Measurements from ENCODE around the gene KANSL1.

KANSL1 gene

DNA sequence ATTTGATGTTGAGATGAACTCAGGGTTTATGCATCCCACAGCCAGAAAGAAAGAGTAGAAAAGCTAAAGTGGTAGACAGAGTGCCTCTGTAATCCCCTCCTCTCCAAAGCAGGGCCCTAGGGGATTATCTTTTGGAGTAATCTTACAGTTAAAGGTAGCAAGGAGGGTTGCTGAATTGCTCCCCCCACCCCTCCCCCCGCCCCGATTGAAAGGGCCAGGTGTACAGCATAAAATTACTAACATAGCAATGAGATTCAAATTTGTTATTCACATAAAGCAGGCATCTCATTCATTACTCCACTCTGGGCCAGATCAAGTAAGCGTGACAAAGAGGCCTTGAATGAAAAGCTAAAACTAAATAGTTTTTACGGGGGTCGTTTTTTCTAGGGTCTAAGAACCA lies 121.4 kb downstream of the KANSL1 start:
- no peak for DNase-seq (ENCODE audit: low spot score)

DNA sequence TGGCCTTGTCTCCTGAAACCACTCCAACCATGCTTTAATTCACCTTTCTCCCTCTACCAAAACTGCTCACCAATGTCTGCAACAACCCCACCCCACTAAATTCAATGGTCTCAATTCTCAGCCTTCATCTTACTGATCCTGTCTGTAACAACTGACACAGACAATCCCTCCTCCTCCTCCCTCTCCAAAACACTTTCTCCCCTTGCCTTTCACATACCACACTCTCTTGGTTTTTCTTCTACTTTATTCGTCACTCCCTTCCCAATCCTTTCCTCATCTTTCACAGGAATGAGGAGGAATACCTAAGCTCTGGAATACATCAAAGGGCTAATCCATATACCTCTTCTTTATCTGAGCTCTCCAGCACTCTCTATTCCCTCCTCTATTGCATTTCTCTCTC lies 128.8 kb downstream of the KANSL1 start:
- no peak for DNase-seq (ENCODE audit: low spot score)

DNA sequence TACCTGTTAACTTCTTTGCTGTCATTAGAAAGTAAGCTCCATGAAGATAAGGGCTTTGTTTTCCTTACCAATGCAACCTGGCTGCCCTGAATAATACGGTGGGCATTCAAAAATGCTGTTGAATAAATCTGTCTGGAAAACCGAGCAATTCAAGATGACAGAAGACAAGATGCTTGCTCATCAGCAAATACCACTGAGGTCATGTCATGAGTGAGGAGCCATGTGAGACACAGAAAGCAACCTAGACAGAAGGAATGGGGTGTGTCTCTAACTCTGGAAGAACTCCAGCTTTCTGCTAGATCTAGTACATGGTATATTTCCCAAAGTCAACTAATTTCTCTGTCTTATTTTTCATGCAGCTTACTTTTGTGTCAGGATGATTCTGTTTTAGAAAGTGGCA lies 130.0 kb downstream of the KANSL1 start:
- peak; percentile 85 for DNase-seq (ENCODE audit: low spot score)

DNA sequence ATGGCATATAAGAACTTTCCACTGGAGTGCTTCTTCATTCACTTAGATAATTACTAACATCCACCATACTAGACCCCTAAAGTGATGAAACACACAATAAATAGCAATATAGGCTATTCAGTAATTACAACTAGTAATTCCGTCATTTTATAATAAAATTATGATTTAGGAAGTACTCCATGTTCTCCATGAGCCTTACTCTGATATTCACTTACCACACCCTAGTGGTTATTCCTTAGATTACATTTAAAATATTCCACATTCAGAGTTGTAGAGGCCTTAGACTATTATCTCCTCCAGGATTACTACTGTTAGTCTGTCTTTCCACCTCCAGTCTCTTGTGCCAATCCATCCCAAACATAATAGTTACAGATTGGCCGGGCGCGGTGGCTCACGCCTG lies 131.8 kb downstream of the KANSL1 start:
- DNase-seq (ENCODE audit: low spot score) = peak; percentile 36

DNA sequence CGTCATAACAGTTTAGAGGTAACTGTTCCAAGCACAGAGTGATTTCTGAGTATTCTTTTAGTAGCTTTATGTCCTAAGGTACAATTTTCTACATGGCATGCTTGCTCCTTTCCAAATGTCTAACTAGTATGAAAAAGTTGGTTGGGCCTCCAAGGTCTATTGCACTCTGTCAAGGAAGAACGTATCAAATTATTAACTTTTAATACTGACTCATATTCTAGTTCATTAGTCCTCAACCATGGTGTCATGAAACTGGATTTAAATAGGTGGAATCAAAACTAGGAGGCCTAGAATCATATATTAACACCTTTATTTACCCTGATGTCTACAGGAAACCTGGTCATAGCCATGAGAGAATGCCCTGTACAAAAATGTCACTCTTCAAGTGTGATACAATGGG lies 132.8 kb downstream of the KANSL1 start:
- no peak for DNase-seq (ENCODE audit: low spot score)

DNA sequence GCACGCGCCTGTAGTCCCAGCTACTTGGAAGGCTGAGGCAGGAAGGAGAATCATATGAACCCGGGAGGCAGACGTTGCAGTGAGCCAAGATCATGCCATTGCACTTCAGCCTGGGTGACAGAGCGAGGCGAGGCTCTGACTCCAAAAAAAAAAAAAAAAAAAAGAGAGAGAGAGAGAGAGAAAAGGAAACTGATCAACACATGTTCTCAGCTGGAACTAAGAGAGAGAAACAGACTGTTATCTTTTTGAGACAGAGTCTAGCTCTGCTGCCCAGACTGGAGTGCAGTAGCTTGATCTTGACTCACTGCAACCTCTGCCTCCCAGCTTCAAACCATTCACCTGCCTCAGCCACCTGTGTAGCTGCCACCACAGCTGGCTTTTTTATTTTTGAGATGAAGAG lies 133.7 kb downstream of the KANSL1 start:
- DNase-seq (ENCODE audit: low spot score) = no peak

DNA sequence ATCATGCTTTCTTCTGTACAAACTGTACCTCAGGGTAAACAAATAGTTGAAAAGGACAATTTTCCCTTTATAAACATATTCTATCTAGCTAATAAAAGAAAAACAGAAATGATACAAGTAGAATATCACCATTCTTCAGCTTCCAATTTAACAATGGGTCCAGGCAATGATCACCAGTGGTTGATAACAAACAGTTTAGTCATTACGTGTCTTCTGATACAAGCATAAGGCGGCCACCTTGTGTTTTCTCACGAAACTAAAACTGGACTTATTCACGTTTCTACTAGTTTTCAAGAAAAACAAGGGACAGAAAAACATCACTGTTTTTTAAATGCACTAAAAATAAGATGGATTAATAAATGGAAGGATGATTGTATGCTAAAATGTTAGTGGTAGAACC lies 135.9 kb downstream of the KANSL1 start:
- DNase-seq (ENCODE audit: low spot score) = no peak

DNA sequence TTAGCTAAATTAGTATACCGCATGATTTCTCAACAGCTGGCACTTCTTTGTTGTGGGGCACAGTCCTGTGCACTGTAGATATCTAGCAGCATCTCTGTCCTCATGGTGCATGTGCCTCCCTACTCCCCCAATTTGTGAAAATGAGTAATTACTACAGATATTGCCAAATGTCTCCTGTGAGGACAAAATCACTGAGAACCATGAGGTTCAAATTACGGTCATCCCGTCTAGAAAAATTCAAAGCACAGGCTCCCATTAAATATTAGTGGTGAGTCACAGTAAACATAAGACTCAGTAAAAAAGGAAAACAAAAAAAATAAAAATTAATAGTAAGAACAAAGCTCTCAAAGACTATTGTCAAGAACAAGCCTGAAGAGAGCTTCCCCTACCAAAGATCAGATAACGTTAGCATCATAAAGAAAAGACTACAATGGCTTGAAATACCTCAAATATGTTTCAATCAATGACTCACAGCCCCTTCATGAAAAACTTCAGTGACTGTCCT lies 136.4 kb downstream of the KANSL1 start:
- peak; percentile 55 for DNase-seq (ENCODE audit: low spot score)

DNA sequence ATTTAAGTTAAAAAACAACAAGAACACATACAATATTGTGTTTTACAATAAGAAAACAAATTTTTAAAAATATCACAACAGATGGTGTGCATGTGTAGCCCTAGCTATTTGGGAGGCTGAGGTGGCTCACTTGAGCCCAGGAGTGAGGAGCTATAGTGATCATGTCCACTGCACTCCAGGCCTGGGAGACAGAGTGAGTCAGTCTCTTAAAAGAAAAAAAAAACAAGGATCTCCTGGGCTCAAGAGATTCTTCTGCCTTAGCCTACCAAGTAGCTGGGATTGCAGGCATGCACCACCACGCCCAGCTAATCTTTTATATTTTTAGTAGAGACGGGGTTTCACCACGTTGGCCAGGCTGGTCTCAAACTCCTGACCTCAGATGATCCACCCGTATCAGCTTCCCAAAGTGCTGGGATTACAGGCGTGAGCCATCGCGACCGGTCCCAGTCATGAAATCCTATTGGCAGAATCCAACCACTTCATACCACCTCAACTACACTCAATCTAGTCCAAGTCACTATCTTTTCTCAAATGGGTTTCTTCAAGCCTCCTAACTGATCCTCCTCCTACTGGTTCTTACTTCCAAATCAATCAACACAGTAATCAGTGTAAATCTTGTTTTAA lies 139.2 kb downstream of the KANSL1 start:
- no peak for DNase-seq (ENCODE audit: low spot score)

DNA sequence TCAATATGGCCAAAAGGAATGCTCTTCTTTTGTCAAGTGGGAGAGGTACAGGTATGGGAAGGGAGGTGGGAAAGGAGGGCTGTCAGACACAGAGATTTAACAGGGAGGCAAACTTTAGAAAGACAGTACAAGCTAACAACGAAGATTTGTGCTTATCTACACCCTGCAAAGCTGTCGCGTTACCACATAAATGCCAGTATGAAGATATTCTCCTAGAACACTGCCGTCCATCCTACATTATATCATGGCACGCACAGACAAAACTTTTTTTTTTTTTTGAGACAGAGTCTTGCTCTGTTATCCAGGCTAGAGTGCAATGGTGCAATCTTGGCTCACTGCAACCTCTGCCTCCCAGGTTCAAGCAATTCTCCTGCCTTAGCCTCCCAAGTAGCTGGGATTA lies 143.6 kb downstream of the KANSL1 start:
- DNase-seq (ENCODE audit: low spot score) = no peak

DNA sequence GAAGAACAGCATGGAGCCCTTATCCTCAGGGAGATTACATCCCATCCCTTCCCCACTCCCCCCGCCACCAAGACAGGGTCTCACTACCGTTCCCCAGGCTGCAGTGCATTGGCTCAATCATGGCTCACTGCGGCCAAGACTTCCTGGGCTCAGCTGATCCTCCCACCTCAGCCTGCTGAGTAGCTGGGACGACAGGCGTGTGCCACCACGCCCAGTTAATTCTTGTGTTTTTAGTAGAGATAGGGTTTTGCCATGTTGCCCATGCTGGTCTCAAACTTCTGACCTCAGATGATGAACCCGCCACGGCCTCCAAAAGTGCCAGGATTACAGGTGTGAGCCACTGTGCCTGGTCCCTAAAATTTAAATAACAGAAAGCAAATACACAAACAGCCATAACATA lies 145.4 kb downstream of the KANSL1 start:
- DNase-seq (ENCODE audit: low spot score) = no peak

DNA sequence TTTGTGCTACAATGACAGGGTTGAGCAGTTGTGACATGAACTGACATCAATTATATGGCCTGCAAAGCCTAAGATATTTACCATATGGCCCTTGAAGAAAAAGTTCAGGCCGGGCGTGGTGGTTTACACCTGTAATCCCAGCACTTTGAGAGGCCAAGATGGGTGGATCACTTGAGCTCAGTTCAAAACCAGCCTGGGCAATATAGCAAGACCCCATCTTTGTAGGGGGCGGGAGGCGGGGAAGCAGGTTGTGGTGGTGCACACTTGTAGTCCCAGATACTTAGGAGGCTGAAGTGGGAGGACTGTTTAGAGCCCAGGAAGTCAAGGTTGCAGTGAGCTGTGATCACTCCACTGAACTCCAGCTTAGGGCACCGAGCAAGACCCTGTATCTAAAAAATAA lies 145.8 kb downstream of the KANSL1 start:
- DNase-seq (ENCODE audit: low spot score) = no peak

DNA sequence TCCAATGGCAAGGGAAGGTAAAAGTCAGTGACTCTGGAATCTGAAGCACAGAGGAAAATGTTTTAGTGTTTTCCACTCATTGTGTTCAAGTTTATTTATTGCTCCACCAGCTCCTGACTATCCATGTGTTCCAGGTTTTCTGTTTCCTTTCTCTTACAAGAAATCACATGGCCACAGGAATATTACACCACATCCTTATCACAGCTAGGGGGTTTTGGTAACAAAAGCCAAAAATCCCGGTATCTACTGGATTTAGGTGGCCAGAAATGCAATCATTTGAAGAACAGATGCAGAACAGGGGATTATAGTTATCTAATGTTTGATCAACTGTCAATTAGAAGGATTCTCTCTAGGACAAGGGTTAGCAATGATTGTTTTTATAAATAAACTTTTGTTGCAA lies 146.3 kb downstream of the KANSL1 start:
- no peak for DNase-seq (ENCODE audit: low spot score)

DNA sequence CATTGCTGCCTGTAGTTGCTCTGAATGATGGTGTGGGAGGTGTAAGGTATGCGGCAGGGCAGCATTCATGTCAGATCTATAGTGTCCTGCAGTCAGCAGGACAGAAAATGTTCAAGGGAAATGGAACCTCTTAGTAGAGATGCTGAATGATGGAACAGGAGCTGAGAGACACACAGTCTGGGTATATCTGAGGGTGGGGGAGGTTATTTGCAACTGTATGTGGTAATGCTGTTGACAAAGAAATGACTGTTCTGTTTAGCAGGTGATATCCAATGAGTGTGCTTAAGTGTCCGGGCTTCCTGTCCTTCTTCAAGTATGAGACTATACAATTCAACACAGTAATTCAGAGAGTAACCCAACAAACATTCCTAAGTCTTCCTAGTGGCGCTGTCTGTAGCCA lies 147.6 kb downstream of the KANSL1 start:
- no peak for DNase-seq (ENCODE audit: low spot score)

DNA sequence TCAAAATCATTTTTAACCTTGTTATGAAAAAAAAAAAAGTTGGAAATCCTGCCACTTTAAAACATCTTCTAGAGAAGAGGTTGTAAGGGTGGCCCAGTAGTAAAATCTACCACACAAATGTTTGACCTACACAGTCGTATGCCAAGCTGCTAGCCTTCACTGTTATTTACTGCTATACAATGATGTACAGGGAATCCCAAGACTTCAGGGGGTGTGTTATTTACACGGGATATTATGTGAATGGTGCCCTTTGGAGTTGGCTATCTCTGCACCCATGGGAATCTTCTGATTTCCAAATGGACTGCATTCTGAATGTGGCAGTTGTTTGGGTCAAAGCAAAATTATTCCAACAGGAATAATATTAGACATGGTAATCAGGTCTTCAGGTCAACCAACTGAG lies 148.2 kb downstream of the KANSL1 start:
- DNase-seq (ENCODE audit: low spot score) = no peak

DNA sequence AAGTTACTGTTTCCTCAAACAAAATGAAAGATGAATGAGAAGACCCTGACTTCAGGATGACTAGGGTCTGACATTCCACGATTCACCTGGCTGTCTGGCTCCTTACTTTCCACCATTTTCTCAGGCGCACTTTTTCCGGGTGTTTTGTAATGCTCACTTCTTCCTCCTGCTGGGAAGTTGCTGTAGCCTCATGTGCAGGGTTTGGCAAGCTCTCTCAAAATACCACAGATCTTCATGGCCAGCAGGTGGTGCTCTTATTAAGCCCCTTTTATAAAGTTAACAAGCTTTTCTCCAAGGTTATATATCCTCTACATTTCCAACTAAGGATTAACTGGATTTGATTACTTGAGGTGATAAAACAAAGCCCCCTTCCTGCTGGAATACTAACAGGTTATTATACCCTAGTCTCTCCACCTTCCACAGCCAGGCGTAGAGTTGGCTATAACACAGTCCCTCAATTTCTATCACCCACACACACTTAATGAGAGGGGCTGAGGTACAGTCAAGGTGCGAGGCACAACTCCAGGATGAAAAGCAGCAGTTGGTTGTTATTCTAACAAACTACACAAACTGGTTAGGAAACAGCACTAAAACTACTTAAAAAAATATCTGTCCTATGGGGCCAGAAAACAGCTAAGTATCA lies 148.8 kb downstream of the KANSL1 start:
- DNase-seq (ENCODE audit: low spot score) = peak; percentile 83

DNA sequence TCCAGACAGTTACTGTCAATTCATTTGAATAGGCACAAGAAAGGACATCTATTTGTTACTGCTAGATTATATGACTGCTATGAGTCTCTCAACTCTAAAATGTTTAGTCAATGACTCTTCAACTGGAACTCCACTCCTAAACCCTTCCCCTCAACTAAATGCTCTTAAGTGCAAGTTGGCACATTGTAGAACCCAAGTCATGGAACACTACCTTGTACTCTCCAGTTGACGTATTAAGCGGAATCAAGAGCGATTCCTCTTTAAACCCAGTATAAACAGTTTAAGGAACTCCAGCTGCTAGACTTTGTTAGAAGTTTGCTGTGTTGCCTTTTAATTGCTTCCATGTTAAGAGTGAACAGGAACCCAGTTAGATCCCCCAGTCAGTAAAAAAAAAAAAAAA lies 149.6 kb downstream of the KANSL1 start:
- DNase-seq (ENCODE audit: low spot score) = no peak

DNA sequence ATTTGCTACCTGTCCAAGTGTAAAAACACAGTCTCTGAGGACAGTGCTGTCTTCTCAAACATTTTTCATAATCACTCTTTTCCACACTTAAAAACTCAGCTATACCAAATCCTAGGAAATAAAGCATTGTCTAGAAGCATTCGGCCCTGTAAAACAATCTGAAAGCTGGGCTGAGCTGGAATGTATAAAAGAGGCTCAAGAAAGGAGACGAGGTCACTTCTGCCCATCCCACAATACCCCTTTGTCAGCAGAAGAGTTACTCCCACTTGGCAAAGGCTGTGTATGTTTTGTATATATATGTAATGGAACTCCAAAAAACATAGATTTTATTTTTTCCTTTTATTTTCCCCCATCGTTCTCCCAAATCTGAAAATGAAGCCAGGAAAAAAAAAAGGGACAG lies 150.3 kb downstream of the KANSL1 start:
- DNase-seq (ENCODE audit: low spot score) = no peak

DNA sequence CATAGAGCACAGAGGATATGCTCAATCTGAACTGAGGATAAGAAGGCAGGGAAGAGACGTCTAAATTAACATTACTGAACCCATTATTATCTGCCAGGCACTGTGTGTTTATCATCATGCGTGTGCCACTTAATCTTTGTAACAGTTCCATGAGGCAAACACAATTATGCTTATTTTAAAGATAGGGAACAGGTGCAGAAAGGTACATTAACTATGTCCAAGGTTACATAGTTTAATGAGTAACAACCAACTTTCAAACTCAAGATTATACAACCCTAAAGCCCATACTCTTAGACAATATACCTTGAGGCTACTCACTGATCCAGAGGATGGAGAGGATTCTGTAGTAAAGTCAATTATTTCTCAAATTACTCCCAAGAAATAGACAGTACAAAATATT lies 151.0 kb downstream of the KANSL1 start:
- DNase-seq (ENCODE audit: low spot score) = no peak

DNA sequence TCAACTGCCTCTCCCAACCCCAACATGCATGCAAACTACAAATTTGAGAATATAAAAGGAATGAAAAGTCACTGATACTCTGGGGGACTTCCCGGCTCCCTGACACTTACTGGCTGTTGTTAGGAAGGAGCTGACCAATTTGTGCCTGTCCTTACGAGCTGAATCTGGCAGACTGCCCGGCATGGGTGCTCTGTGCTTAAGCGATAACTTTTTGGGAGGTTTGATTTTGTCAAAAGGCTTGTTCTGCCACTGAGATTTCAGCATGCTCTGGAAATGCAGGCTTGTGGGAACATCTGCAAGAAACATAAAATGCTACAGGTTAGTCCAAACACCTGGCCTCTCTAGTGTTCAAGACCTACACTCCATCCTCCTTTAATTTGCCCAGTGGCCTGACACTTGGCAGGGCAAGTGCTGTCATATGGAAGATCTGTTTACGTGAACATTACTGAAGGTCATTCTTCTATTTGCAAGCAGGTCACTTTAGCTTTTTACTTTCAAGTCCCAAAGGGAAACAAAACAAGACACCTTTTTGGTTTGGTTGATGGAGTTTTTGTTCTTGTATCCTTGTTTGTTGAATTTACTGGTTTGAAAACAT lies 153.5 kb downstream of the KANSL1 start:
- no peak for DNase-seq (ENCODE audit: low spot score)

DNA sequence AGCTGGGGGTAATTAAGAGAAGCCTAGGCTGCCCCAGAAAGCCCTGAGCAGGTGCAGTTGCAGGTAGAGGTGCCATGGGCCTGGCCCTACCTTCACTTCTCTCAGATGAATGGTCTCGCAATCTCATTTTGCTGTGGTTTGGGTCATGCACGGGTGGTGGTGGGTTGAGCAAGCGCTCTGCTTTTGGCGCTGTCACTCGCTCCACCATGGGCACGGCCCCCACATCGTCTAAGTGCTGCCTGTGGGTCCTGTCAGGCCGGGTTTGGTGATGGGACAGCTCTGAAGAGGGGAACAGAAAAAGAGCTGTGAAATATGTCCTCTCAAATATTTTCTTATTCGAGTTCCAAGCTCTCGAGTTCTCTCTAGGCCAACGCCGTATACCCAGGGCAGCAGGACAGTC lies 154.3 kb downstream of the KANSL1 start:
- no peak for DNase-seq (ENCODE audit: low spot score)

DNA sequence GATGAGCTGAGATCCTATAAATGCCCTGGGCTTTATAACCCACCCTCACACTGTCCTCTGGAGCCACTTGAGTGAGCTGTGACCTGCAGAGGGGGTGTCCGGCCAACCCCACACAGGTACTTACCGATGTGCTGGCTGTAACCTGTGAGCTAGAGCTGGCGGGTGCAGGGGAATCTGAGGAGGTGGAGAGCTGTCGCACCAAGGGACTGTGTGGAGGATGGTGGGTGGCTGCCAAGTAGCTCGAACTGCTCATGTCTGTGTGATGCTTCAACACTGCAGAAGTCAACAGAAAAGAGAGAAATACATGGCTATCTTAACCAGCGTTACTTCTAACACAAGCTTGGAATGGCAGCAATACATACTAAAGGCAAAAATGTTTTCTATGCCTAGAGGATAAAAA lies 154.8 kb downstream of the KANSL1 start:
- DNase-seq (ENCODE audit: low spot score) = no peak

DNA sequence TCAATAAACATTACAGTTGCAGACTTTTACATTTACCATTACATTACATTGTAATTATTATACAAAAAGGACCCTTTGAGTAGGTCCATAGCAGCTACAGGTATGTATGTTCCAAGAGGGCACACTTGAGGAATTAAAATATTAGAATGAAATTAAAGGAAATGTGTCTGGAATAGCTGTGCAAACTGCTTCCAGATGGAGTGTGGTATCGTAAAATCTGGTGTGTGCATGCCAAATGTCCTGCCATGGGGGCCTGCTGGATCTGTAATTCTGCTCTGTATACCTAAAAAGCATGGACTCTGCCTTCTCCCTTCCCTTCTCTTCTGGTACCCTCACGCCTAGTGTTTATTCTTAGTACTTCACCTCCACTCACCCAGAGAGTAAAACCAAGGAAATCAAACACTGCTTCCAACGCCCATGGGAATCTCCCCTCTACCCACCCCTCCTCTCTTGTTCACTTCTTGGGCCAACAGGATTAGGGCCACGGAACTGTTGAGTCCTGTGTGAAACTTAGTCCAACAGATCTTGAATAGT lies 155.4 kb downstream of the KANSL1 start:
- no peak for DNase-seq (ENCODE audit: low spot score)

DNA sequence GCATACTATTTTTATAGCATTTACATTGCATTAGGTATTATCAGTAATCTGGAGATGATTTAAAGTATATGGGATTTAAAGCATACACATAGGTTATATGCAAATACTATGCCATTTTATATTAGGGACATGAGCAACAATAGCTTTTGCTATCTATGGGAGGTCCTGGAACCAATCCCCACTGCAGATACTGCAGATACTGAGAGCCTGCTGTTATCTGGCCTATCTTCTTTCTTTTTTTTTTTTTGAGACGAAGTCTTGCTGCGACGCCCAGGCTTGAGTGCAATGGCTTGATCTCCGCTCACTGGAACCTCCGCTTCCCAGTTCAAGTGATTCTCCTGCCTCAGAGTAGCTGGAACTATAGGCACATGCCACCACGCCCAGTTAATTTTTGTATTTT lies 156.7 kb downstream of the KANSL1 start:
- DNase-seq (ENCODE audit: low spot score) = no peak

Measured in GM03348 (cell line).